Choroid plexus epithelial cell (primary cell): Measurements from ENCODE around the gene SEMA4A.
"Not testable (repeated sequence)": the region's sequence is repeated elsewhere in the genome, so short reads cannot be mapped to it uniquely, and the experiment has no call there.

Source experiments
- DNase-seq: peaks from one replicate; pipeline ENCODE4 v3.0.0-alpha.2; 2010; ENCODE audit warnings: low read depth
- H3K4me3 ChIP-seq: 2 replicates; pipeline ENCODE4 v1.5.1; 2011; ENCODE audit warnings: low read depth, mild to moderate bottlenecking, control low read depth, low read length, moderate library complexity
- TF ChIP-seq, protein P1 (sequence below): conservative IDR thresholded peaks from 2 replicates; pipeline ENCODE4 v1.5.1; 2011; ENCODE audit warnings: low read depth, mild to moderate bottlenecking, control low read depth, inconsistent platforms, low read length, moderate library complexity

Gene SEMA4A

DNA sequence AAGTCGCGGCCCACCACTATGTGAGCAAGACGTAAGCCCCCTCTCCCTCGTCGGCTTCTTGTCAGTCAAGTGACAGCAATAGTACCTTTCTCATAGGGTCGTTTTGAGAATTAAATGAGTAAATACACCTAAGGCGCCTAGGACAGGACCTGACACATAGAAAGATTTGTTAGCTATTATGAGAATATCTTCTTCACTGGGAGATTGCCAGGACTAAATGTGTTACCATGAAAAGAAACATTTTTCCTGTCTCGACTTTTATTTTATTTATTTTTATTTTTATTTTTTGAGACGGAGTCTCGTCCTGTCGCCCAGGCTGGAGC lies 60.2 kb downstream of the SEMA4A start:
- H3K4me3 ChIP-seq: peak overlapping the region; percentile 74
- DNase-seq: no peak
- TF ChIP-seq, protein P1, sequence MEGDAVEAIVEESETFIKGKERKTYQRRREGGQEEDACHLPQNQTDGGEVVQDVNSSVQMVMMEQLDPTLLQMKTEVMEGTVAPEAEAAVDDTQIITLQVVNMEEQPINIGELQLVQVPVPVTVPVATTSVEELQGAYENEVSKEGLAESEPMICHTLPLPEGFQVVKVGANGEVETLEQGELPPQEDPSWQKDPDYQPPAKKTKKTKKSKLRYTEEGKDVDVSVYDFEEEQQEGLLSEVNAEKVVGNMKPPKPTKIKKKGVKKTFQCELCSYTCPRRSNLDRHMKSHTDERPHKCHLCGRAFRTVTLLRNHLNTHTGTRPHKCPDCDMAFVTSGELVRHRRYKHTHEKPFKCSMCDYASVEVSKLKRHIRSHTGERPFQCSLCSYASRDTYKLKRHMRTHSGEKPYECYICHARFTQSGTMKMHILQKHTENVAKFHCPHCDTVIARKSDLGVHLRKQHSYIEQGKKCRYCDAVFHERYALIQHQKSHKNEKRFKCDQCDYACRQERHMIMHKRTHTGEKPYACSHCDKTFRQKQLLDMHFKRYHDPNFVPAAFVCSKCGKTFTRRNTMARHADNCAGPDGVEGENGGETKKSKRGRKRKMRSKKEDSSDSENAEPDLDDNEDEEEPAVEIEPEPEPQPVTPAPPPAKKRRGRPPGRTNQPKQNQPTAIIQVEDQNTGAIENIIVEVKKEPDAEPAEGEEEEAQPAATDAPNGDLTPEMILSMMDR: no peak

DNA sequence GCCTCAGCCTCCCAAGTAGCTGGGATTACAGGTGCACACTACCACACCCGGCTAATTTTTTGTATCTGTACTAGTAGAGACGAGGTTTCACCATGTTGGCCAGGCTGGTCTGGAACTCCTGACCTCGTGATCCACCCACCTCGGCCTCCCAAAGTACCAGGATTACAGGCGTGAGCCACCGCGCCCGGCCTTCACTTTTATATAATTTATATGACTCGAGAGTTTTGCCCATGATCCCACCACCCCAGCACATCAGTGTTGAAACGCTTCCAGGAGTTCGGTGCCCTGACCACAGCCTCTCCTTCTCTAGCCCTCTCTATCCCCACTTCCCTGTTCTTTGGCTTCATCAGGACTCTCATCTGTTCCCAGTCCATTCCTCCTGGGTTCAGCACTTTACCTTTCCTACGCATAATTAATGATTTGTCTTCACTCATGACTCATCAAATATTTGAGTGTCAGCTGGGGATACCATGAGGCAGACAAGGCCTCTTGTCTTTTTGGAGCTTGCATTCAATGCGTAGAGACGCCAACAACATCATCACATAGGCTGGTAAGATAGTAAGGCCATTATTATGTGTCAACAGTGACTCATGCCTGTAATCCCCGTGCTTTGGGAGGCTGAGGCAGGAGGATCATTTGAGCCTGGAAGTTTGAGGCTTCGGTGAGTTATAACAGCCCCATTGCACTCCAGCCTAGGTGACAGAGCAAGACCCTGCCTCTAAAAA lies 60.8 kb downstream of the SEMA4A start:
- TF ChIP-seq, protein P1: no peak
- peak overlapping the region; percentile 74 for H3K4me3 ChIP-seq

DNA sequence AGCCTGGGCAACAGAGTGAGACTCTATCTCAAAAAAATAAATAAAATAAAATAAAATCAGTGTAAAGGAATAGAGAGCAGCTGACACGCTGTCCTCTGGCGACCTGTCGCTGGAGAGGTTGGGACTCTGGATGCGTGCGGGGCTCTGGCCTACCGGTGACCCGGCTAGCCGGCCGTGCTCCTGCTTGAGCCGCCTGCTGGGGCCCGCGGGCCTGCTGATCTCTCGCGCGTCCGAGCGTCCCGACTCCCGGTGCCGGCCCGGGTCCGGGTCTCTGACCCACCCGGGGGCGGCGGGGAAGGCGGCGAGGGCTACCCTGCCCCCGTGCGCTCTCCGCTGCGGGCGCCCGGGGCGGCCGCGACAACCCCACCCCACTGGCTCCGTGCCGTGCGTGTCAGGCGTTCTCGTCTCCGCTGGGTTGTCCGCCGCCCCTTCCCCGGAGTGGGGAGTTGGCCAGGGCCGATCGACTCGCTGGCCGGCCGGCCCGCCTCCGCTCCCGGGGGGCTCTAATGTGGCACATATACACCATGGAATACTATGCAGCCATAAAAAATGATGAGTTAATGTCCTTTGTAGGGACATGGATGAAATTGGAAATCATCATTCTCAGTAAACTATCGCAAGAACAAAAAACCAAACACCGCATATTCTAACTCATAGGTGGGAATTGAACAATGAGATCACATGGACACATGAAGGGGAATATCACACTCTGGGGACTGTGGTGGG lies 63.1 kb downstream of the SEMA4A start:
- not testable (repeated sequence) for H3K4me3 ChIP-seq
- peak; percentile 58 for DNase-seq

More for the DNA sequence above, 60.8 kb downstream of the SEMA4A start:
- DNase-seq: peak; percentile 13

DNA sequence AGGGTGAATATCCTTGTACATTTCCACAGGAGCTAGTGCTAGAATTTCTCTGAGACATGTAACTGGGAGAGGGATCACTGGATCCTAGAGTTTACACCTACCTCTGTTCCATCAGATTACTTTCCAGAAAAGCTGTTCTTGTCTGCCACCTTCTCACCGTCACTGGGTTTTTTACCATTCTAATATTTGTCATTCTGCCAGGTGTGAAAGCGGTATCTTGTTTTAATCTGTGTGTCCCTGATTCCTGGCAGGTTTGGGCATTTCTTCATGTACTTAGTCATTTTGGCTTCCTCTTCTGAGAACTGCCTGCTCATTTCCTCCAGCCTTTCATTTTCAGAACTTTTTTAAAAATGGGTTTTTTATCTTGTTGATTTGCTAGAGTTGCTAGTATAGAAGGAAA lies 64.5 kb downstream of the SEMA4A start:
- peak; percentile 23 for DNase-seq
- H3K4me3 ChIP-seq: no peak overlapping the region
- TF ChIP-seq, protein P1: no peak

DNA sequence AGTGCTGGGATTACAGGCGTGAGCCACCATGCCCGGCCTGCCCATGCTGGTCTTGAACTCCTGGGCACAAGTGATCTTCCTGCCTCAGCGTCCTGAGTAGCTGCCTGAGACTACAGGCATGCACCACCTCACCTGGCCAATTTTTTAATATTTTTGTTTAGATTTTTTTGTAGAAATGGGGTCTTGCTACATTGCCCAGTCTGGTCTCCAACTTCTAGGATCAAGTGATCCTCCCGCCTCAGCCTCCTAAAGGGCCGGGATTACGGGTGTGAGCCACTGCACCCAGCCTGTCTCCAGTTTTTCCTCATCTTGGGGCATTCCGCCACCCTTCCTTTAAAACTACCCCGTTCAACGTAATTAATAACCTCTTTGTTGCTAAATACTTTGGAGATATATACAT lies 66.8 kb downstream of the SEMA4A start:
- TF ChIP-seq, protein P1: no peak
- H3K4me3 ChIP-seq: no peak overlapping the region
- no peak for DNase-seq

DNA sequence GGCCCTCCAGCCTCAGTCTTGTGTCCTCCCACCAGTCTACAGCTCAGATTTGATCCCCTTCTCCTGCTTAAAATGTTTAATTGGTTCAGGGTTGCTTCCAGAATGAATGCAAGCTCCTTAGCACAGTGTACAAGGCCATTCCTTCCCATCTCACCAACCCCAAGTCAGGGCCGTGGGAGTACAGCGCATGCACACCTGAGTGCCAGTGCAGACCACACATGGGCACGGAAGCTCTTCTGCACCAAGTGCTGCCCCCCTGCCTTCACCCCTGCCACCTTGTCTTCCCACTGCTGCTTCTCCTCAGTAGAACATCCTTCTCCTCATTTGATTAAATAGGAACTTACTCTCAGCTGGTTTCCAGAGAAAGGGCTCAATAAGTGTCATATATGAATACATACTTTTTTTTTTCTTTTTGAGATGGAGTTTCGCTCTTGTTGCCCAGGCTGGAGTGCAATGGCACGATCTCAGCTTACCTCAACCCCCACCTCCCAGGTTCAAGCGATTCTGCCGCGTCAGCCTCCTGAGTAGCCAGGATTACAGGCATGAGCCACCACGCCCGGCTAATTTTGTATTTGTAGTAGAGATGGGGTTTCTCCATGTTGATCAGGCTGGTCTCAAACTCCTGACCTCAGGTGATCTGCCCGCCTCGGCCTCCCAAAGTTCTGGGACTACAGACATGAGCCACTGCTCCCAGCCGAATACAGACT lies 68.8 kb downstream of the SEMA4A start:
- TF ChIP-seq, protein P1: no peak
- DNase-seq: no peak
- H3K4me3 ChIP-seq: no peak overlapping the region

DNA sequence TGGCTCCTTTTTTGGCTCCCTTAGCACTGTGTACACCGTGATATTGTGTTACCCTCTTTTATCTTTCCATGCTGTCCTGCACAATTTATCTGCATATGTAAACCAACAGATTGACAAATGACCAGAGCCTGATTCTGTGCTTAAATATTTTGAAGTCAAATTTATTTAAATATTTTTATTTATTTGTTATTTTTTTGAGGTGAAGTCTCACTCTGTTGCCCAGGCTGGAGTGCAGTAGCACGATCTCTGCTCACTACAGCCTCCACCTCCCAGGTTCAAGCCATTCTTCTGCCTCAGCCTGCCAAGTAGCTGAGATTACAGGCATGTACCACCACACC lies 72.3 kb downstream of the SEMA4A start:
- TF ChIP-seq, protein P1: no peak
- H3K4me3 ChIP-seq: no peak overlapping the region
- no peak for DNase-seq
